Testis (tissue), 2 donors: ENCODE measurements around the gene USP2.

ENCODE experiments used
- POLR2A ChIP-seq: fragments of 450-650 bp; IDR thresholded peaks from one replicate; pipeline ENCODE4 v1.6.1; 2017; ENCODE audit warnings: antibody characterized with exemption, mild to moderate bottlenecking, moderate library complexity
- TF ChIP-seq, protein P1 (sequence below), 3 experiments: fragments of 450-650 bp in 2 of 3; fragments of 200-600 bp in 1 of 3; sonication (generic) in 1 of 3; IDR thresholded peaks; one replicate each; pipeline ENCODE4 v1.5.1; 2016 to 2019; ENCODE audit warnings: antibody characterized with exemption in 3 of 3, mild to moderate bottlenecking in 2 of 3, moderate library complexity in 1 of 3

DNA sequence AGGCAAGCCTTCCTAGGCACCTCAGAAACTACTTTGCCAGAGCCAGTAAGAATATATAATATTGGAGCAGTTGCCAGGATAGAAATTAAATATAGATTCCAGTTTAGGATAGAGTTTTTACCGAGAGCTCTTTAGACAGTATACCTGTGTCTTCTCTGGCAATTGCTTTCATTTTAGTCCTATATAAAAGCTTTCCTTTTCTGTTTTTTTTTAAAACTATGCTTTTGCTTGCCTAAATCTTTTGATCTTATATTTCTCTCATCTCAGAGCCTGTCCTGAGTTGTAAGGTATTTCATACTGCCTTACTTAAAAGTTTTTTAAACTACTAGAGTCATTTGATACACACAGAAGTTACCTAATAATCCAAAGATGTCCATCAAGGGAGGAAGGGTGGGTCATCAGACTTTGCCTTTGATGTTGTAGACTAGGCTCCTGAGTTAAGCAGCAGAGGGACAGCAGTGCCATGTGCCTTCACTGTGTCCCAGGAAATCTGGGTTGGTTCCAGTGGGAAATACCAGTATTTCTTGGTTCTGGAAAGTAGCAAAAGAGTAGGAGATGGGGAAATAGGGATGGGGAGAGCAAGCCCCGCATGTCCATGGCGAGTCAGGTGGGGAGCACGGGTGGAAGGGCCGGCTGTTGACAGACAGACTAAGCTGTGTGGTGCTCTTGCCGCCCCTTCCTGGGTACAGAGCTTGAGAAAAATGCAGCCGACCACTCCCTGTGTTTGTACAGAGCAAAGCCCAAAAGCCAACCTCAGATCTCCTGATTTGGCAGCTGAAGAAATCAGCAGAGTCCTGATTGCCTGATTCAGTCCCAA is 75.7 kb downstream of the USP2 start:
- TF ChIP-seq, protein P1, sequence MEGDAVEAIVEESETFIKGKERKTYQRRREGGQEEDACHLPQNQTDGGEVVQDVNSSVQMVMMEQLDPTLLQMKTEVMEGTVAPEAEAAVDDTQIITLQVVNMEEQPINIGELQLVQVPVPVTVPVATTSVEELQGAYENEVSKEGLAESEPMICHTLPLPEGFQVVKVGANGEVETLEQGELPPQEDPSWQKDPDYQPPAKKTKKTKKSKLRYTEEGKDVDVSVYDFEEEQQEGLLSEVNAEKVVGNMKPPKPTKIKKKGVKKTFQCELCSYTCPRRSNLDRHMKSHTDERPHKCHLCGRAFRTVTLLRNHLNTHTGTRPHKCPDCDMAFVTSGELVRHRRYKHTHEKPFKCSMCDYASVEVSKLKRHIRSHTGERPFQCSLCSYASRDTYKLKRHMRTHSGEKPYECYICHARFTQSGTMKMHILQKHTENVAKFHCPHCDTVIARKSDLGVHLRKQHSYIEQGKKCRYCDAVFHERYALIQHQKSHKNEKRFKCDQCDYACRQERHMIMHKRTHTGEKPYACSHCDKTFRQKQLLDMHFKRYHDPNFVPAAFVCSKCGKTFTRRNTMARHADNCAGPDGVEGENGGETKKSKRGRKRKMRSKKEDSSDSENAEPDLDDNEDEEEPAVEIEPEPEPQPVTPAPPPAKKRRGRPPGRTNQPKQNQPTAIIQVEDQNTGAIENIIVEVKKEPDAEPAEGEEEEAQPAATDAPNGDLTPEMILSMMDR (IDR thresholded peaks at IDR 0.05): no peak
- TF ChIP-seq POLR2A: no peak
